Measurements from ENCODE around the gene CFAP206. TPM values are rescaled to one million over a fixed set of nuclear protein-coding genes. Genes with fewer than 3 reads are reported as not detected.

Gene CFAP206, protein sequence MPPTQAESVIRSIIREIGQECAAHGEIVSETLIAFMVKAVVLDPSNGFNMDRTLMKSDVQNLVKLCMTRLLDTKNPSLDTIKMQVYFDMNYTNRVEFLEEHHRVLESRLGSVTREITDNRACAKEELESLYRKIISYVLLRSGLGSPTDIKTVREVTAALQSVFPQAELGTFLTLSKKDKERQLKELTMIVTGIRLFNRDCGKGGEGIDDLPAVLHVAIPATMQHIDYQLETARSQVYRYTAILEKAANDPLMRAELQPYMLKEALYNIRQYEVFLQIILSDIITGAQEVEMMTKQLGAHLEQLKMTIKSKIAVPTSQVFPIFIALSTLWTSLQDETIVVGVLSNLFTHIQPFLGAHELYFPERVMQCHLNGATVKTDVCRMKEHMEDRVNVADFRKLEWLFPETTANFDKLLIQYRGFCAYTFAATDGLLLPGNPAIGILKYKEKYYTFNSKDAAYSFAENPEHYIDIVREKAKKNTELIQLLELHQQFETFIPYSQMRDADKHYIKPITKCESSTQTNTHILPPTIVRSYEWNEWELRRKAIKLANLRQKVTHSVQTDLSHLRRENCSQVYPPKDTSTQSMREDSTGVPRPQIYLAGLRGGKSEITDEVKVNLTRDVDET
- not detected for polyA plus RNA-seq (2012; ENCODE audit: insufficient read depth, insufficient read length, low read depth)

DNA sequence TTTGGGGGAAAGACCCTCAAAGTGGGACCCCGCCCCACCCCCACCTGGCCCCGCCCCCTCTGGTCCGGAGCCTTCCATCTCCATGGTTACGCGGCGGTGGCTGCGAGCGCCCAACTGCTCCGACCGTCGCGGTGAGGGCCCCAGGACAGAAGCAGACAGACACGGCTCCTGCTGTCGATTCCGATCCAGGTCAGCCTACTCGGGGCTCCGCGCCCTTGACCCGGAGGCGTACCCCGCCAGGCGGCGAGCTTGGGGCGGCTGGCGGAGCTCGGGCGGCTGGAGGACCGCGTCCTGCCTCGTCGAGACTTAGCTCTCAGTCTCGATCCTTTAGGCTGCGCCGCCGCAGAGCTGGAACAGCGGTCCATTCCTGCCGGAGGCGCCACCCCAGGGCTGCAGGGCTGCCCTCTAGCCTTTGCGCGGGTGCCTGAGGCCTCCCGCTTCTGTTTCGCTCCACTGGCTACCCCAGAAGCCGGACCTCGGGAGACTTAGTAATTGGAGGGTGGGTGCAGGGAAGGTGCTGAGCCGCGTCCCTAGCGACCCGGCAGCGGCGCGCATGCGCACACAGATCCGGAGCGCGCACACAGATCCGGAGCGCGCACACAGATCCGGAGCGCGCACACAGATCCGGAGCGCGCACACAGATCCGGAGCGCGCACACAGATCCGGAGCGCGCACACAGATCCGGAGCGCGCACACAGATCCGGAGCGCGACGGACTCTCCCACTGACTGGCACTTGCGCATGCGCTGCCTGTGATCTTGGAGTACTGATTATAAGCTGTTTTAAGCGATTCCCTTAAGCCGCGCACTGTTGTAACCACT is at the start of gene CFAP206:
CFAP206 (plus strand) TSS at position 72 of the 820 bp plus-strand sequence. CDS start 1,868 bp downstream, outside the sequence.
- peak; percentile 87 for DNase-seq
- no peaks in the 10 kb centered on the region for H3K9me3 ChIP-seq
- H3K27me3 ChIP-seq: no peaks in the 10 kb centered on the region
- H3K36me3 ChIP-seq: no peaks in the 10 kb centered on the region
- peak within 1 kb of the TSS; percentile 93 for H3K4me3 ChIP-seq (ENCODE audit: low read depth, low read length)
- no peaks in the 10 kb centered on the region for H3K4me1 ChIP-seq
- TF ChIP-seq, protein P1, sequence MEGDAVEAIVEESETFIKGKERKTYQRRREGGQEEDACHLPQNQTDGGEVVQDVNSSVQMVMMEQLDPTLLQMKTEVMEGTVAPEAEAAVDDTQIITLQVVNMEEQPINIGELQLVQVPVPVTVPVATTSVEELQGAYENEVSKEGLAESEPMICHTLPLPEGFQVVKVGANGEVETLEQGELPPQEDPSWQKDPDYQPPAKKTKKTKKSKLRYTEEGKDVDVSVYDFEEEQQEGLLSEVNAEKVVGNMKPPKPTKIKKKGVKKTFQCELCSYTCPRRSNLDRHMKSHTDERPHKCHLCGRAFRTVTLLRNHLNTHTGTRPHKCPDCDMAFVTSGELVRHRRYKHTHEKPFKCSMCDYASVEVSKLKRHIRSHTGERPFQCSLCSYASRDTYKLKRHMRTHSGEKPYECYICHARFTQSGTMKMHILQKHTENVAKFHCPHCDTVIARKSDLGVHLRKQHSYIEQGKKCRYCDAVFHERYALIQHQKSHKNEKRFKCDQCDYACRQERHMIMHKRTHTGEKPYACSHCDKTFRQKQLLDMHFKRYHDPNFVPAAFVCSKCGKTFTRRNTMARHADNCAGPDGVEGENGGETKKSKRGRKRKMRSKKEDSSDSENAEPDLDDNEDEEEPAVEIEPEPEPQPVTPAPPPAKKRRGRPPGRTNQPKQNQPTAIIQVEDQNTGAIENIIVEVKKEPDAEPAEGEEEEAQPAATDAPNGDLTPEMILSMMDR (IDR thresholded peaks at IDR 0.05; ENCODE audit: low read depth, low read length): no peak; the same call in 1 of the 2 replicates

DNA sequence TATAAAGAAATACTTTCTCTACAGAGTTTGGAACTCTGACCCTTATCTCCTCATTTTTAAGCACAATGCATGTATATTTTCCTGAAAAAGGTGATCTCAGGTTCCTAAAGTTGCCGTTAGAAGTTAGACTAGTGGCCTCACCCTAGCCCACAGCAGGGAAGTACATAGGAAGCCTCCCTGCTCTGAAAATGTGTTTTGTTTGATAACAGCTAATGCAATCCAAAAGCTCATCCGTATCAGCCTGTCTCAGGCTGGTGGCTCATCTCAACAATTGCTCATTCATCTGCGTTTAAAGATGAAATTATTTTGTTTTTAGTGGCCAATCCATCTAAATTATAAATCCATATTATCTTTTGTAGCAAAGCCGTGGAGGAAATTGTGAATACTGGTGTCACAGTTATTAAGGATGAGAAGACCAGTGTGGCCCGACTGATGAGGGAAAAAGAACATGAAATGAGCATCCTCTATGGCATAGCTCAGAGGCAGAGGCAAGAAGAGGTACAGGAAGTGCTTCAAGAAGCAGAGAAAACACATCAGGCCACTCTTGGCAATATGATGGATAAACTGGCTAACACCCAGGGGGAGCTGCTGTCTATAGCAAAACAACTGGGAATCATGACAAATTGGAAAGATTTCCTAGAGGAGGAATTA is 43.0 kb upstream of the CFAP206 start:
- TF ChIP-seq, protein P1 (IDR thresholded peaks at IDR 0.05; ENCODE audit: low read depth, low read length): 0 out of 2 replicates have a peak, but pooled peaks have one; percentile 7
- no peaks in the 10 kb centered on the region for H3K36me3 ChIP-seq
- H3K9me3 ChIP-seq: no peaks in the 10 kb centered on the region
- no peak for DNase-seq
- no peak overlapping the region for H3K4me3 ChIP-seq (ENCODE audit: low read depth, low read length)
- H3K4me1 ChIP-seq: no peaks in the 10 kb centered on the region
- no peaks in the 10 kb centered on the region for H3K27me3 ChIP-seq

DNA sequence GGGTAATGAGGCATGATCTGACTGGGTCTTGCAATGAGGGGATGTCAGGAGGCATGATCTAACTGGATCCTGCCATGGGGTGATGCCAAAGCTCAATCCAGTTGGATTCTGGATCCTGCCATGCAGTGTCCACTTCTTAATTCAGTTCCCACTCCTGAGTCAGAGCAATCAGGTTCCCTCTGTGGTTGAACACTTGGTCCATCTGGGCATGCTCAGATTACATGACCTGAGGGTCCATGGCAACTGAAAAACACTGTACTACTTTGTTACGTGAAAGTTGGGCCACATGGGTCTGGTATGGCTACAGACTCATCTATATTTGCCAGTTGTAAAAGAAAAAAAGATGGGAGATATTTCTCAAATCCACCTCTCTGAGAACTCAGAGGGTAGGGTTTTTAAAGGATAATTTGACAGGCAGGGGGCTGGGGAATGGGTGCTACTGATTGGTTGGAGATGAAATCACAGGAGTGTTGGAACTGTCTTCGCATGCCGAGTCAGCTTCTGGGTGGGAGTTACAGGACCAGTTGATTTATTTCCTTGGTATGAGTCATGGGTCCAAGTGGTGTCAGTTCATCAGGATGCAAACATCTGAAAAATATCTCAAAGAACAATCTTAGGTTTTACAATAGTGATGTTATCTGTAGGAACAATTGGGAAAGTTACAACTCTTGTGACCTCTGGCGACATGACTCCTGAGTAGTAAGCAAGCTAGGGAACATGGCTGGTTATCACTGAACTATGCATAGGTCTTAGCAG is 41.5 kb upstream of the CFAP206 start:
- TF ChIP-seq, protein P1 (IDR thresholded peaks at IDR 0.05; ENCODE audit: low read depth, low read length): no peak
- H3K9me3 ChIP-seq: no peaks in the 10 kb centered on the region
- H3K27me3 ChIP-seq: no peaks in the 10 kb centered on the region
- no peaks in the 10 kb centered on the region for H3K36me3 ChIP-seq
- H3K4me1 ChIP-seq: no peaks in the 10 kb centered on the region
- no peak for DNase-seq
- no peak overlapping the region for H3K4me3 ChIP-seq (ENCODE audit: low read depth, low read length)

DNA sequence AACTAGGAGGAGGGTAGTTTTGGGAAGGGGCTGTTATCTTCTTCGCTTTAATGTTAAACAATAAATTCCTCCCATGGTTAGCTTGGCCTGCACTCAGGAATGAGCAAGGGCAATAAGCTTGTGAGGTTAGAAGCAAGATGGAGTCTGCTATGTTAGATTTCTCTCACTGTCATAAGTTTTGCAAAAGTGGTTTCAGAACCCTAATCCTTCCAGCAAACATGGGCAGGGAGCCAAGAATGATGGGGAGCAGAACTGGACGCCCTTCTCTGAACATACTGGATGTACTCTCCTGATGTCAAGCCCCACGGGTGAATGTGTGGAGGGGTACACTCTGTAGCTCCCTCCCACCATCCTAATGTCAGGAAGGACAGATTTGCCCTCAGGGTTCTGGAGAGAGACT is 40.9 kb upstream of the CFAP206 start:
- no peaks in the 10 kb centered on the region for H3K36me3 ChIP-seq
- H3K9me3 ChIP-seq: no peaks in the 10 kb centered on the region
- H3K4me1 ChIP-seq: no peaks in the 10 kb centered on the region
- TF ChIP-seq, protein P1 (IDR thresholded peaks at IDR 0.05; ENCODE audit: low read depth, low read length): no peak
- no peak overlapping the region for H3K4me3 ChIP-seq (ENCODE audit: low read depth, low read length)
- DNase-seq: no peak
- H3K27me3 ChIP-seq: no peaks in the 10 kb centered on the region

GRCh38 chr6:87373377-87373776 is 34.4 kb upstream of the CFAP206 start:
- TF ChIP-seq, protein P1 (IDR thresholded peaks at IDR 0.05; ENCODE audit: low read depth, low read length): no peak
- H3K27me3 ChIP-seq: no peaks in the 10 kb centered on the region
- no peak overlapping the region for H3K4me3 ChIP-seq (ENCODE audit: low read depth, low read length)
- H3K9me3 ChIP-seq: no peaks in the 10 kb centered on the region
- no peak for DNase-seq
- H3K4me1 ChIP-seq: no peaks in the 10 kb centered on the region
- no peaks in the 10 kb centered on the region for H3K36me3 ChIP-seq
